A549 (cell line): Measurements from ENCODE around the gene CTBP1.

Experiments
- CEBPB ChIP-seq, 2 experiments: fragments of >200 bp in 1 of 2; sonication (Bioruptor Twin) in 1 of 2; formaldehyde crosslinking in 1 of 2; IDR thresholded peaks; 2 replicates each; pipeline ENCODE4 v1.6.1; 2012 to 2016
- CHD4 ChIP-seq: fragments of 200-600 bp; sonication (generic); IDR thresholded peaks from 2 replicates; pipeline ENCODE4 v1.6.1; 2016; ENCODE audit warnings: antibody characterized with exemption, mild to moderate bottlenecking, borderline replicate concordance
- EP300 ChIP-seq, 2 experiments: fragments of >200 bp; sonication (Bioruptor Twin); formaldehyde crosslinking; IDR thresholded peaks; 2 replicates in 1 of 2; 3 replicates in 1 of 2; pipeline ENCODE4 v1.6.1; 2016 to 2017
- GATA3 ChIP-seq: IDR thresholded peaks from 2 replicates; pipeline ENCODE4 v1.6.1; 2012; ENCODE audit warnings: borderline replicate concordance
- JUN ChIP-seq, 2 experiments: fragments of >200 bp; sonication (Bioruptor Twin); formaldehyde crosslinking; IDR thresholded peaks; 2 replicates in 1 of 2; 3 replicates in 1 of 2; pipeline ENCODE4 v1.6.1; 2016 to 2017
- KDM1A ChIP-seq: fragments of 200-600 bp; sonication (generic); IDR thresholded peaks from 2 replicates; pipeline ENCODE4 v1.6.1; 2016; ENCODE audit warnings: low read depth, mild to moderate bottlenecking
- TF ChIP-seq, protein P1 (sequence below): fragments of >200 bp; sonication (Bioruptor Twin); formaldehyde crosslinking; IDR thresholded peaks from 3 replicates; pipeline ENCODE4 v1.5.1; 2016
- TF ChIP-seq, protein P2 (sequence below): fragments of 450-650 bp; IDR thresholded peaks from 2 replicates; pipeline ENCODE4 v1.6.1; 2014; ENCODE audit warnings: antibody characterized with exemption
- TF ChIP-seq, protein P3 (sequence below): IDR thresholded peaks from 2 replicates; pipeline ENCODE4 v1.6.1; 2012

DNA sequence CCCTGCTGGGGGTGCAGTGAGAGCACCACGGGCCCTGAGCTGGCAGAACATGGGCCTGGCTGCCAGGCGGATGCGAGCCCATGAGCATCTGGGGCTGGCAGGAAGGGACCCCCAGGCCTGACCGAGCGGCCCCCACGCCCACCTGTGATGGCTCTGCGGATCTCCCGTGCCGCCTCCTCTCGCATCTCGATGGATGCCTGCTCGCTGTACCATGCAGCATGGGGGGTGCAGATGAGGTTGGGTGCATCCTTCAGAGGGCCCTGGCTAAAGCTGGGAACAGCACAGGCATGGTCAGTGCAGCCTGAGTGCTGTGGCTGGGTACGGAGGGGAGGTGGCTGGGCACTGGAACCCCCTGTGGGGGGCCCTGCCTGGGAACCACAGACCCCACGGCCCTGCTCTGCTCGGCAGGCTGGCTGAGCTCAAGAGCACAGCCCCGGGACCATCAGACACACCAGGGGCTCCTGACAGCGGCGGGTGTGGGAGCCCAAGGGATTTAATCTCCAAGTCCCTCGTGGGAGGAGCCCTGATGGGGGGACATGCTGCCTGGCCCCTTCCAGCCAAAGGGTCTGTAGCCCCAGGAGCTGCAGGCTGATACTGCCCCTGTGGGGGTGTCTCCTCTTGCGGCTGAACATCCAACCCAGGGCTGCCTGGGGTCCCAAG is 35.5 kb downstream of the CTBP1 start:
- no peak for TF ChIP-seq JUN (IDR thresholded peaks at IDR 0.05)
- TF ChIP-seq, protein P1, sequence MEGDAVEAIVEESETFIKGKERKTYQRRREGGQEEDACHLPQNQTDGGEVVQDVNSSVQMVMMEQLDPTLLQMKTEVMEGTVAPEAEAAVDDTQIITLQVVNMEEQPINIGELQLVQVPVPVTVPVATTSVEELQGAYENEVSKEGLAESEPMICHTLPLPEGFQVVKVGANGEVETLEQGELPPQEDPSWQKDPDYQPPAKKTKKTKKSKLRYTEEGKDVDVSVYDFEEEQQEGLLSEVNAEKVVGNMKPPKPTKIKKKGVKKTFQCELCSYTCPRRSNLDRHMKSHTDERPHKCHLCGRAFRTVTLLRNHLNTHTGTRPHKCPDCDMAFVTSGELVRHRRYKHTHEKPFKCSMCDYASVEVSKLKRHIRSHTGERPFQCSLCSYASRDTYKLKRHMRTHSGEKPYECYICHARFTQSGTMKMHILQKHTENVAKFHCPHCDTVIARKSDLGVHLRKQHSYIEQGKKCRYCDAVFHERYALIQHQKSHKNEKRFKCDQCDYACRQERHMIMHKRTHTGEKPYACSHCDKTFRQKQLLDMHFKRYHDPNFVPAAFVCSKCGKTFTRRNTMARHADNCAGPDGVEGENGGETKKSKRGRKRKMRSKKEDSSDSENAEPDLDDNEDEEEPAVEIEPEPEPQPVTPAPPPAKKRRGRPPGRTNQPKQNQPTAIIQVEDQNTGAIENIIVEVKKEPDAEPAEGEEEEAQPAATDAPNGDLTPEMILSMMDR: no peak
- TF ChIP-seq, protein P2, sequence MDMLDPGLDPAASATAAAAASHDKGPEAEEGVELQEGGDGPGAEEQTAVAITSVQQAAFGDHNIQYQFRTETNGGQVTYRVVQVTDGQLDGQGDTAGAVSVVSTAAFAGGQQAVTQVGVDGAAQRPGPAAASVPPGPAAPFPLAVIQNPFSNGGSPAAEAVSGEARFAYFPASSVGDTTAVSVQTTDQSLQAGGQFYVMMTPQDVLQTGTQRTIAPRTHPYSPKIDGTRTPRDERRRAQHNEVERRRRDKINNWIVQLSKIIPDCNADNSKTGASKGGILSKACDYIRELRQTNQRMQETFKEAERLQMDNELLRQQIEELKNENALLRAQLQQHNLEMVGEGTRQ: no peak
- TF ChIP-seq, protein P3, sequence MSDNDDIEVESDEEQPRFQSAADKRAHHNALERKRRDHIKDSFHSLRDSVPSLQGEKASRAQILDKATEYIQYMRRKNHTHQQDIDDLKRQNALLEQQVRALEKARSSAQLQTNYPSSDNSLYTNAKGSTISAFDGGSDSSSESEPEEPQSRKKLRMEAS: no peak
- no peak for TF ChIP-seq CHD4
- TF ChIP-seq EP300 (IDR thresholded peaks at IDR 0.05): no peak
- no peak for TF ChIP-seq GATA3
- TF ChIP-seq CEBPB (IDR thresholded peaks at IDR 0.05): no peak
- no peak for TF ChIP-seq KDM1A
